Hepatocyte (in vitro differentiated cells): ENCODE measurements around the gene TAP1. TPM values are rescaled to one million over a fixed set of nuclear protein-coding genes. Genes with fewer than 3 reads are reported as not detected.

ENCODE experiments used
- DNase-seq: peaks from one replicate; pipeline ENCODE4 v3.0.0-alpha.2; 2016; ENCODE audit warnings: low spot score
- H2AFZ ChIP-seq: fragments of 200-600 bp; sonication (generic); 2 replicates; pipeline ENCODE4 v1.6.0; 2016; ENCODE audit warnings: antibody characterized with exemption, mild to moderate bottlenecking
- H3K27ac ChIP-seq: fragments of 200-600 bp; sonication (generic); 2 replicates; pipeline ENCODE4 v1.5.1; 2016; ENCODE audit warnings: mild to moderate bottlenecking
- H3K27me3 ChIP-seq: fragments of 200-600 bp; sonication (generic); 2 replicates; pipeline ENCODE4 v1.6.1; 2016
- H3K36me3 ChIP-seq: fragments of 200-600 bp; sonication (generic); replicated peaks from 2 replicates; pipeline ENCODE4 v1.5.1; 2016; ENCODE audit warnings: low read depth; ENCODE audit not compliant: insufficient read depth
- H3K4me1 ChIP-seq: fragments of 200-600 bp; sonication (generic); 2 replicates; pipeline ENCODE4 v1.5.1; 2016; ENCODE audit warnings: mild to moderate bottlenecking, moderate library complexity; ENCODE audit not compliant: insufficient read depth
- H3K4me2 ChIP-seq: fragments of 200-600 bp; sonication (generic); 2 replicates; pipeline ENCODE4 v1.6.0; 2016
- H3K4me3 ChIP-seq: fragments of 200-600 bp; sonication (generic); 2 replicates; pipeline ENCODE4 v1.5.1; 2016; ENCODE audit warnings: mild to moderate bottlenecking
- H3K79me2 ChIP-seq: fragments of 200-600 bp; sonication (generic); 2 replicates; pipeline ENCODE4 v1.6.0; 2017; ENCODE audit warnings: mild to moderate bottlenecking
- H3K9me2 ChIP-seq: fragments of 200-600 bp; sonication (generic); replicated peaks from 2 replicates; pipeline ENCODE4 v1.6.0; 2017; ENCODE audit warnings: mild to moderate bottlenecking; ENCODE audit not compliant: insufficient read depth
- H3K9me3 ChIP-seq: fragments of 200-600 bp; sonication (generic); 2 replicates; pipeline ENCODE4 v1.5.1; 2016; ENCODE audit warnings: low read depth, mild to moderate bottlenecking
- H4K20me1 ChIP-seq: fragments of 200-600 bp; sonication (generic); 2 replicates; pipeline ENCODE4 v1.6.0; 2016; ENCODE audit warnings: mild to moderate bottlenecking; ENCODE audit not compliant: insufficient read depth, poor library complexity, severe bottlenecking
- EZH2 ChIP-seq: fragments of 200-600 bp; sonication (generic); IDR thresholded peaks from 2 replicates; pipeline ENCODE4 v1.6.1; 2016; ENCODE audit warnings: antibody characterized with exemption, mild to moderate bottlenecking, borderline replicate concordance
- EZH2phosphoT487 ChIP-seq: fragments of 200-600 bp; sonication (generic); IDR thresholded peaks from one replicate; pipeline ENCODE4 v1.6.1; 2018; ENCODE audit warnings: antibody characterized with exemption, mild to moderate bottlenecking, low read depth, moderate library complexity; ENCODE audit not compliant: unreplicated experiment, severe bottlenecking
- WGBS: methylation state at CpG from one replicate; pipeline ENCODE4 v1.1.6; 2016; ENCODE audit warnings: low lambda C conversion rate; ENCODE audit errors: missing lambda C conversion rate; 5-methylcytosine and 5-hydroxymethylcytosine counted together
- polyA plus RNA-seq: library from polyadenylated mRNA; unstranded; fragments of >200 nt; fragmentation: Nextera tagmentation; extraction: Ambion mirVana; gene quantifications from 2 replicates; pipeline ENCODE4 v1.2.1, GENCODE V29; 2016
- total RNA-seq: library from RNA; depleted of rRNA; stranded (reverse); fragments of >200 nt; gene quantifications from 2 replicates; pipeline ENCODE4 v1.2.3, GENCODE V29; 2014
- TF ChIP-seq, protein P1 (sequence below): fragments of 200-600 bp; sonication (generic); IDR thresholded peaks from 2 replicates; pipeline ENCODE4 v1.5.1; 2016; ENCODE audit warnings: antibody characterized with exemption, mild to moderate bottlenecking; ENCODE audit not compliant: poor library complexity

Gene TAP1
- total and polyA plus RNA-seq, 2 experiments from 2014 or later = 14.1 to 15.2 TPM

GRCh38 chr6:32886681-32887383, 33.3 kb upstream of the TAP1 start:
- TF ChIP-seq, protein P1, sequence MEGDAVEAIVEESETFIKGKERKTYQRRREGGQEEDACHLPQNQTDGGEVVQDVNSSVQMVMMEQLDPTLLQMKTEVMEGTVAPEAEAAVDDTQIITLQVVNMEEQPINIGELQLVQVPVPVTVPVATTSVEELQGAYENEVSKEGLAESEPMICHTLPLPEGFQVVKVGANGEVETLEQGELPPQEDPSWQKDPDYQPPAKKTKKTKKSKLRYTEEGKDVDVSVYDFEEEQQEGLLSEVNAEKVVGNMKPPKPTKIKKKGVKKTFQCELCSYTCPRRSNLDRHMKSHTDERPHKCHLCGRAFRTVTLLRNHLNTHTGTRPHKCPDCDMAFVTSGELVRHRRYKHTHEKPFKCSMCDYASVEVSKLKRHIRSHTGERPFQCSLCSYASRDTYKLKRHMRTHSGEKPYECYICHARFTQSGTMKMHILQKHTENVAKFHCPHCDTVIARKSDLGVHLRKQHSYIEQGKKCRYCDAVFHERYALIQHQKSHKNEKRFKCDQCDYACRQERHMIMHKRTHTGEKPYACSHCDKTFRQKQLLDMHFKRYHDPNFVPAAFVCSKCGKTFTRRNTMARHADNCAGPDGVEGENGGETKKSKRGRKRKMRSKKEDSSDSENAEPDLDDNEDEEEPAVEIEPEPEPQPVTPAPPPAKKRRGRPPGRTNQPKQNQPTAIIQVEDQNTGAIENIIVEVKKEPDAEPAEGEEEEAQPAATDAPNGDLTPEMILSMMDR = no peak
- TF ChIP-seq EZH2 (no peak), EZH2phosphoT487 (no peak)
- Histone ChIP-seq H3K4me1 (no peaks in the 10 kb centered on the region), H3K79me2 (no peaks in the 10 kb centered on the region), H3K4me3 (no peak overlapping the region), H3K27me3 (peaks cover 6% of the 10 kb centered on the region), H4K20me1 (no peaks in the 10 kb centered on the region), H3K36me3 (no peaks in the 10 kb centered on the region), H3K9me2 (no peaks in the 10 kb centered on the region), H3K27ac (no peak overlapping the region), H3K4me2 (no peak overlapping the region), H3K9me3 (no peaks in the 10 kb centered on the region), H2AFZ (no peak overlapping the region)
- WGBS = 66% methylated on average over 3 of the region's 3 CpGs
- no peak for DNase-seq

- no peaks in the 10 kb centered on the region for H3K36me3 ChIP-seq
- H3K4me3 ChIP-seq = no peak overlapping the region
- H3K27me3 ChIP-seq = peaks cover 6% of the 10 kb centered on the region
- no peaks in the 10 kb centered on the region for H3K79me2 ChIP-seq
- H3K27ac ChIP-seq = no peak overlapping the region
- H3K4me1 ChIP-seq = no peaks in the 10 kb centered on the region
- WGBS = 46% methylated on average over 4 of the region's 4 CpGs
- no peak overlapping the region for H2AFZ ChIP-seq
- DNase-seq = peak; percentile 81
- H4K20me1 ChIP-seq = no peaks in the 10 kb centered on the region
- no peaks in the 10 kb centered on the region for H3K9me2 ChIP-seq
- no peaks in the 10 kb centered on the region for H3K9me3 ChIP-seq
- TF ChIP-seq EZH2phosphoT487 = no peak
- TF ChIP-seq, protein P1 = peak; percentile 69
- H3K4me2 ChIP-seq = no peak overlapping the region
Measured at GRCh38 chr6:32885698-32886286, 32.3 kb upstream of the TAP1 start.

DNA sequence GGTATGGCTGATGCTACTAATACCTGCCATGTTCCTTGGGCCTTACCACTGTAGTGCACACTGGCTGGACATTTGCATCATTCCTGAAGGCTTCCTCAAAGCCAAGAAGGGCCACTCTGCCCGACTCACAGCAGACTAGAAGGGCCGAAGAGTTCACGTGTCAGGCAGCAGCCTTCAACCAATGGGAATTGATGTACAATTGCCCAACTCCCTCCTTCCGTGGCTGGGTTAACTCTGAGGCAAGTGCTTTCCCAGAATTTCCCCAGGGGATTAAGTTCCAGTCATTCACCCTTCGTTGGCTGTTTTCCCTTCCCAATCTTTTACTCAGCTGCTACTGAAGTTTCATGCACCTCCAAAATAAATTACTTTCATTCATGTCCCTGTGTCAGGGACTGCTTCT, 30.3 kb upstream of the TAP1 start:
- TF ChIP-seq, protein P1 = no peak
- TF ChIP-seq EZH2 = no peak
- no peak for TF ChIP-seq EZH2phosphoT487
- H3K4me1 ChIP-seq = no peaks in the 10 kb centered on the region
- no peak overlapping the region for H3K4me3 ChIP-seq
- no peaks in the 10 kb centered on the region for H3K9me3 ChIP-seq
- H4K20me1 ChIP-seq = no peaks in the 10 kb centered on the region
- no peaks in the 10 kb centered on the region for H3K9me2 ChIP-seq
- no peak overlapping the region for H3K4me2 ChIP-seq
- no peak overlapping the region for H3K27ac ChIP-seq
- no peaks in the 10 kb centered on the region for H3K36me3 ChIP-seq
- H2AFZ ChIP-seq = no peak overlapping the region
- H3K27me3 ChIP-seq = no peaks in the 10 kb centered on the region
- H3K79me2 ChIP-seq = no peaks in the 10 kb centered on the region
- peak; percentile 45 for DNase-seq
- 20% methylated on average over 5 of the region's 5 CpGs for WGBS
